Smooth muscle cell (in vitro differentiated cells): ENCODE results near the gene COL27A1. TPM values are rescaled to one million over a fixed set of nuclear protein-coding genes. Genes with fewer than 3 reads are reported as not detected.
"Not testable (repeated sequence)": the region's sequence is repeated elsewhere in the genome, so short reads cannot be mapped to it uniquely, and the experiment has no call there.

Experiments used
- DNase-seq: peaks from one replicate; lab custom pipeline; 2025; ENCODE audit not compliant: unreplicated experiment; lab: John Stamatoyannopoulos, UW
- H2AFZ ChIP-seq: fragments of 200-600 bp; sonication (generic); 2 replicates; pipeline ENCODE4 v1.6.0; 2016; ENCODE audit warnings: antibody characterized with exemption, low read depth, mild to moderate bottlenecking
- H3F3A ChIP-seq: fragments of 200-600 bp; sonication (generic); 2 replicates; pipeline ENCODE4 v1.6.0; 2017; ENCODE audit warnings: antibody characterized with exemption, low read depth
- H3K27ac ChIP-seq: fragments of 200-600 bp; sonication (generic); 2 replicates; pipeline ENCODE4 v1.5.1; 2016; ENCODE audit warnings: low read depth, mild to moderate bottlenecking
- H3K27me3 ChIP-seq: fragments of 200-600 bp; sonication (generic); 2 replicates; pipeline ENCODE4 v1.6.1; 2016; ENCODE audit warnings: low read depth, mild to moderate bottlenecking
- H3K36me3 ChIP-seq: fragments of 200-600 bp; sonication (generic); 2 replicates; pipeline ENCODE4 v1.5.1; 2016; ENCODE audit warnings: low read depth
- H3K4me1 ChIP-seq: fragments of 200-600 bp; sonication (generic); 2 replicates; pipeline ENCODE4 v1.5.1; 2016; ENCODE audit warnings: low read depth
- H3K4me2 ChIP-seq: fragments of 200-600 bp; sonication (generic); 2 replicates; pipeline ENCODE4 v1.6.0; 2016; ENCODE audit warnings: mild to moderate bottlenecking
- H3K4me3 ChIP-seq: fragments of 200-600 bp; sonication (generic); 2 replicates; pipeline ENCODE4 v1.5.1; 2016; ENCODE audit warnings: mild to moderate bottlenecking
- H3K79me2 ChIP-seq: fragments of 200-600 bp; sonication (generic); 2 replicates; pipeline ENCODE4 v1.6.0; 2016; ENCODE audit warnings: low read depth, mild to moderate bottlenecking
- H3K9ac ChIP-seq: fragments of 200-600 bp; sonication (generic); 2 replicates; pipeline ENCODE4 v1.6.0; 2016; ENCODE audit warnings: low read depth
- H3K9me3 ChIP-seq: fragments of 200-600 bp; sonication (generic); replicated peaks from 2 replicates; pipeline ENCODE4 v1.5.1; 2016; ENCODE audit warnings: low read depth
- H4K20me1 ChIP-seq: fragments of 200-600 bp; sonication (generic); 2 replicates; pipeline ENCODE4 v1.6.0; 2016; ENCODE audit warnings: low read depth
- CTCF ChIP-seq: fragments of 200-600 bp; sonication (generic); IDR thresholded peaks from 2 replicates; pipeline ENCODE4 v1.5.1; 2017; ENCODE audit warnings: borderline replicate concordance, mild to moderate bottlenecking, antibody characterized with exemption; ENCODE audit not compliant: insufficient read depth, poor library complexity, severe bottlenecking
- WGBS: methylation state at CpG from one replicate; pipeline ENCODE4 v1.1.7; 2016; ENCODE audit warnings: low lambda C conversion rate; 5-methylcytosine and 5-hydroxymethylcytosine counted together
- polyA plus RNA-seq: library from polyadenylated mRNA; unstranded; fragments of >200 nt; fragmentation: Nextera tagmentation; extraction: Ambion mirVana; gene quantifications from 2 replicates; pipeline ENCODE4 v1.2.1, GENCODE V29; 2016
- total RNA-seq: library from RNA; depleted of rRNA; stranded (reverse); fragments of >200 nt; gene quantifications from 2 replicates; pipeline ENCODE4 v1.2.3, GENCODE V29; 2014

COL27A1 gene
- total and polyA plus RNA-seq, 2 experiments from 2014 or later = 18.1 to 19.9 TPM

GRCh38 chr9:114317665-114318357 lies 162.5 kb downstream of the COL27A1 start:
- Histone ChIP-seq H4K20me1 (no peaks in the 10 kb centered on the region), H3K27ac (peak overlapping the region; percentile 47), H2AFZ (no peak overlapping the region), H3K9ac (no peak overlapping the region), H3F3A (no peaks in the 10 kb centered on the region), H3K9me3 (no peaks in the 10 kb centered on the region), H3K27me3 (no peaks in the 10 kb centered on the region), H3K4me3 (no peak overlapping the region), H3K4me1 (no peaks in the 10 kb centered on the region), H3K36me3 (no peaks in the 10 kb centered on the region), H3K4me2 (no peak overlapping the region), H3K79me2 (no peaks in the 10 kb centered on the region)
- DNase-seq = no peak
- TF ChIP-seq CTCF = no peak
- WGBS = 75% methylated on average over 8 of the region's 8 CpGs

DNA sequence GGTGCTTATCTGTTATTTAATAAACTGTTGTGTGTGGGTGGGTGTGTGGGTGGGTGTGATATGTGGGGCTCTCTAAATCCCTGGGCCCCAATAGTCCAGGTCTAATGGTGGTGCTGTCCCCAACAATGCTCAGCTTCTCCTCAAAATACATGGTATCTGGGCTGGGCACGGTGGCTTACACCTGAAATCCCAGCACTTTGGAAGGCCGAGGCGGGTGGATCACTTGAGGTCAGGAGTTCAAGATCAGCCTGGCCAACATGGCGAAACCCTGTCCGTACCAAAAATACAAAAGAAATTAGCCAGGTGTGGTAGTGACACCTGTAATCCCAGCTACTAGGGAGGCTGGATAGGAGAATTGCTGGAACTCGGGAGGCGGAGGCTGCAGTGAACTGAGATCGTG lies 163.1 kb downstream of the COL27A1 start:
- H4K20me1 ChIP-seq = no peaks in the 10 kb centered on the region
- no peak overlapping the region for H3K9ac ChIP-seq
- TF ChIP-seq CTCF = no peak
- no peaks in the 10 kb centered on the region for H3K79me2 ChIP-seq
- H3K27me3 ChIP-seq = no peaks in the 10 kb centered on the region
- no peak overlapping the region for H2AFZ ChIP-seq
- H3K4me1 ChIP-seq = no peaks in the 10 kb centered on the region
- no peak overlapping the region for H3K4me2 ChIP-seq
- H3K27ac ChIP-seq = peak overlapping the region; percentile 47
- no peak overlapping the region for H3K4me3 ChIP-seq
- no peak for DNase-seq
- no peaks in the 10 kb centered on the region for H3K9me3 ChIP-seq
- H3F3A ChIP-seq = no peaks in the 10 kb centered on the region
- 95% methylated on average over 8 of the region's 8 CpGs for WGBS
- H3K36me3 ChIP-seq = no peaks in the 10 kb centered on the region

GRCh38 chr9:114319147-114319546 lies 163.8 kb downstream of the COL27A1 start:
- no peaks in the 10 kb centered on the region for H3F3A ChIP-seq
- no peak overlapping the region for H3K27ac ChIP-seq
- H3K4me3 ChIP-seq = no peak overlapping the region
- WGBS = 93% methylated on average over 3 of the region's 3 CpGs
- no peak for DNase-seq
- no peak for TF ChIP-seq CTCF
- H3K9ac ChIP-seq = no peak overlapping the region
- H2AFZ ChIP-seq = no peak overlapping the region
- no peaks in the 10 kb centered on the region for H4K20me1 ChIP-seq
- H3K4me2 ChIP-seq = no peak overlapping the region
- H3K4me1 ChIP-seq = no peaks in the 10 kb centered on the region
- no peaks in the 10 kb centered on the region for H3K36me3 ChIP-seq
- no peaks in the 10 kb centered on the region for H3K9me3 ChIP-seq
- no peaks in the 10 kb centered on the region for H3K27me3 ChIP-seq
- H3K79me2 ChIP-seq = no peaks in the 10 kb centered on the region

DNA sequence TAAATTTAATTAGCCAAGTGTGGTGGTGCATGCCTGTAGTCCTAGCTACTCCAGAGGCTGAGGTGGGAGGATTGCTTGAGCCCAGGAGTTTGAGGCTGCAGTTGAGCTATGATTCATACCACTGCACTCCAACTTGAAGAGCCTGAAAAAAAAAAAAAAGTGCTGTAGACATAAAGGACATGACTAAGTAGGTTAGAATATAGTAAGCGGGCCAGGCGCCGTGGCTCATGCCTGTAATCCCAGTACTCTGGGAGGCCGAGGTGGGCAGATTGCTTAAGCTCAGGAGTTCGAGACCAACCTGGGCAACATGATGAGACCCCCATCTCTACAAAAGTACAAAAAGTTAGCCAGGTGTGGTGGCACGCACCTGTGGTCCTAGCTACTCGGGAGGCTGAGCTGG lies 165.4 kb downstream of the COL27A1 start:
- H3K4me1 ChIP-seq, H3K79me2 ChIP-seq, H3K4me3 ChIP-seq, H3K9ac ChIP-seq, H2AFZ ChIP-seq, H3K4me2 ChIP-seq, H3K27me3 ChIP-seq, H3K9me3 ChIP-seq, H4K20me1 ChIP-seq, H3K27ac ChIP-seq, H3F3A ChIP-seq, DNase-seq, H3K36me3 ChIP-seq: not testable (repeated sequence)
- WGBS = 62% methylated on average over 7 of the region's 7 CpGs
